ENCODE results near the gene BRCA2.

The BRCA2 gene, protein sequence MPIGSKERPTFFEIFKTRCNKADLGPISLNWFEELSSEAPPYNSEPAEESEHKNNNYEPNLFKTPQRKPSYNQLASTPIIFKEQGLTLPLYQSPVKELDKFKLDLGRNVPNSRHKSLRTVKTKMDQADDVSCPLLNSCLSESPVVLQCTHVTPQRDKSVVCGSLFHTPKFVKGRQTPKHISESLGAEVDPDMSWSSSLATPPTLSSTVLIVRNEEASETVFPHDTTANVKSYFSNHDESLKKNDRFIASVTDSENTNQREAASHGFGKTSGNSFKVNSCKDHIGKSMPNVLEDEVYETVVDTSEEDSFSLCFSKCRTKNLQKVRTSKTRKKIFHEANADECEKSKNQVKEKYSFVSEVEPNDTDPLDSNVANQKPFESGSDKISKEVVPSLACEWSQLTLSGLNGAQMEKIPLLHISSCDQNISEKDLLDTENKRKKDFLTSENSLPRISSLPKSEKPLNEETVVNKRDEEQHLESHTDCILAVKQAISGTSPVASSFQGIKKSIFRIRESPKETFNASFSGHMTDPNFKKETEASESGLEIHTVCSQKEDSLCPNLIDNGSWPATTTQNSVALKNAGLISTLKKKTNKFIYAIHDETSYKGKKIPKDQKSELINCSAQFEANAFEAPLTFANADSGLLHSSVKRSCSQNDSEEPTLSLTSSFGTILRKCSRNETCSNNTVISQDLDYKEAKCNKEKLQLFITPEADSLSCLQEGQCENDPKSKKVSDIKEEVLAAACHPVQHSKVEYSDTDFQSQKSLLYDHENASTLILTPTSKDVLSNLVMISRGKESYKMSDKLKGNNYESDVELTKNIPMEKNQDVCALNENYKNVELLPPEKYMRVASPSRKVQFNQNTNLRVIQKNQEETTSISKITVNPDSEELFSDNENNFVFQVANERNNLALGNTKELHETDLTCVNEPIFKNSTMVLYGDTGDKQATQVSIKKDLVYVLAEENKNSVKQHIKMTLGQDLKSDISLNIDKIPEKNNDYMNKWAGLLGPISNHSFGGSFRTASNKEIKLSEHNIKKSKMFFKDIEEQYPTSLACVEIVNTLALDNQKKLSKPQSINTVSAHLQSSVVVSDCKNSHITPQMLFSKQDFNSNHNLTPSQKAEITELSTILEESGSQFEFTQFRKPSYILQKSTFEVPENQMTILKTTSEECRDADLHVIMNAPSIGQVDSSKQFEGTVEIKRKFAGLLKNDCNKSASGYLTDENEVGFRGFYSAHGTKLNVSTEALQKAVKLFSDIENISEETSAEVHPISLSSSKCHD (N-terminal part only)

DNA sequence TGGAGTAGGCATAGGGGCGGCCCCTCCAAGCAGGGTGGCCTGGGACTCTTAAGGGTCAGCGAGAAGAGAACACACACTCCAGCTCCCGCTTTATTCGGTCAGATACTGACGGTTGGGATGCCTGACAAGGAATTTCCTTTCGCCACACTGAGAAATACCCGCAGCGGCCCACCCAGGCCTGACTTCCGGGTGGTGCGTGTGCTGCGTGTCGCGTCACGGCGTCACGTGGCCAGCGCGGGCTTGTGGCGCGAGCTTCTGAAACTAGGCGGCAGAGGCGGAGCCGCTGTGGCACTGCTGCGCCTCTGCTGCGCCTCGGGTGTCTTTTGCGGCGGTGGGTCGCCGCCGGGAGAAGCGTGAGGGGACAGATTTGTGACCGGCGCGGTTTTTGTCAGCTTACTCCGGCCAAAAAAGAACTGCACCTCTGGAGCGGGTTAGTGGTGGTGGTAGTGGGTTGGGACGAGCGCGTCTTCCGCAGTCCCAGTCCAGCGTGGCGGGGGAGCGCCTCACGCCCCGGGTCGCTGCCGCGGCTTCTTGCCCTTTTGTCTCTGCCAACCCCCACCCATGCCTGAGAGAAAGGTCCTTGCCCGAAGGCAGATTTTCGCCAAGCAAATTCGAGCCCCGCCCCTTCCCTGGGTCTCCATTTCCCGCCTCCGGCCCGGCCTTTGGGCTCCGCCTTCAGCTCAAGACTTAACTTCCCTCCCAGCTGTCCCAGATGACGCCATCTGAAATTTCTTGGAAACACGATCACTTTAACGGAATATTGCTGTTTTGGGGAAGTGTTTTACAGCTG, at the start of gene BRCA2, which contains the start of gene ZAR1L:
Gene BRCA2 (plus strand): TSS at position 271 of the 790 bp plus-strand sequence. CDS start 953 bp downstream, outside the sequence.
Gene ZAR1L (minus strand): TSS at position 126 of the 790 bp plus-strand sequence. CDS start 3,438 bp downstream, outside the sequence.
- FAIRE-seq: peak; percentile 27
- TF ChIP-seq POLR2A (IDR thresholded peaks at IDR 0.05; ENCODE audit: low read depth, low read length): peak; percentile 84
- peak; percentile 68 for DNase-seq (ENCODE audit: insufficient read length, low spot score)

DNA sequence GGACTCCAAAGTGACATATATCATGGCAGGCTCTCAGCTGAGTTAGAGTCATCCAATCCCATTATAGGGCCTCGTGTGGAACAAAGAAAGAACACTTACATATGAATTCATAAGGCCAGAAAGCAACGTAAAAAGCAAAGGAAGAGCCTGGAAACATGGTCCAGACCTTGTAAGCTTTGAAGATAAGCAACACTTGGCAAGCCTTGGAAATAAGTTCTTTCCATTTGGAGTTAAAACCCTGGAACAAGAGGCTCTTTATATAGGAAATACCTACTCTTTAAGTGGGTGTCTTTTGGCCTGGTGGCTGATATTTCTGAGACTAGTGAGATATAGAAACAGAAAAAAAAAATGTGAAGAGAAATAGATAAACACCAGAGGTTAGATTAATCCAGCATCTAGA, 49.6 kb upstream of the BRCA2 start:
- no peak for TF ChIP-seq POLR2A (IDR thresholded peaks at IDR 0.05; ENCODE audit: low read depth, low read length)
- FAIRE-seq: no peak
- DNase-seq (ENCODE audit: insufficient read length, low spot score): no peak

DNA sequence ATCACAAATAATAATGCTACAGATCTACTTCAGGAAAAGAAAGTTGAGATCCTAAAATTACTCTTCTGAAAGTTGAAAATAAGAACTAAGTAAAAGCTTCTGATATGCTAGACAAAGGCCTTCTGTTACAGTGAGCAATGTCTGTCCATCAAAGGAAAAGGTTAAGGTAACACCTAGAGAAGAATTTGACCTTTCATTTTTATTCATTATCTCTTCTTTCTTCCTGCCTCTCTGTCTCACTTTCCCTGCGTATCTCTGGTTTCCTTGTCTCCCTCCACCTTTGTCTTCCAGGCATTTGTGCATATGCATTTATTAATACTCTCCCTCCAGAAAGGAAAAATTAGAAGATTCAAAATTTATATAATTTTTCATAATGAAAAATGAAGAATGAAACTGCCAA, 49.2 kb upstream of the BRCA2 start:
- TF ChIP-seq POLR2A (IDR thresholded peaks at IDR 0.05; ENCODE audit: low read depth, low read length): no peak
- FAIRE-seq: no peak
- DNase-seq (ENCODE audit: insufficient read length, low spot score): no peak

DNA sequence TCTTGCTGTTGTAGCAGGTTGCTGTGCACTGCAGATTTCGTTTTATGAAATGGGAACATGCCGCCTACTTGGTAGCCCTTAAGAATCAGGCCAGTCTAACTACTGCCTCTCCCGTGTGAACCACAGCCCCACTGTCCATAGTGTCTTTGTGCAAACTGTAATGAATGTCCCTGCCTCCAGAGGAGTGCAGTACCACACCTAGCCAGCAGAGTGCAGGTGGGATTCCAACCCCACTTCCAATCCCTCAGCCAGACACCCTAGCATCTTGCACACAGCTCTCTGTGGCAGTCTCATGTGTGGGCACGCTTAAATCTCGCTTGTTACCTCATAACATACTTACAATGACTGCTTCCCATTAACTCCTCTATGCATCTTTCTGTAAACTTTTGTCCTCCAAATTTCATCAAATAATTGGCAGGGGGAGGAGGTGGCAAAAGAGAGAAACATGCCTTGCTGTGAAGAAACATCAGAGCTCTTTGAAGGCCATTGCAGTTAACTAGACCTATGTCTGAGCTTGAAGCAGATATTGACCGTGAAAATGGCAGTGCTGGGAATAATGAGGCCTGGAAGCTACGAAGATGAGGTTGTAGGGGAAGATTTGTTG, 47.4 kb upstream of the BRCA2 start:
- DNase-seq (ENCODE audit: insufficient read length, low spot score) (no peak), FAIRE-seq (no peak)
- TF ChIP-seq POLR2A (IDR thresholded peaks at IDR 0.05; ENCODE audit: low read depth, low read length): no peak

DNA sequence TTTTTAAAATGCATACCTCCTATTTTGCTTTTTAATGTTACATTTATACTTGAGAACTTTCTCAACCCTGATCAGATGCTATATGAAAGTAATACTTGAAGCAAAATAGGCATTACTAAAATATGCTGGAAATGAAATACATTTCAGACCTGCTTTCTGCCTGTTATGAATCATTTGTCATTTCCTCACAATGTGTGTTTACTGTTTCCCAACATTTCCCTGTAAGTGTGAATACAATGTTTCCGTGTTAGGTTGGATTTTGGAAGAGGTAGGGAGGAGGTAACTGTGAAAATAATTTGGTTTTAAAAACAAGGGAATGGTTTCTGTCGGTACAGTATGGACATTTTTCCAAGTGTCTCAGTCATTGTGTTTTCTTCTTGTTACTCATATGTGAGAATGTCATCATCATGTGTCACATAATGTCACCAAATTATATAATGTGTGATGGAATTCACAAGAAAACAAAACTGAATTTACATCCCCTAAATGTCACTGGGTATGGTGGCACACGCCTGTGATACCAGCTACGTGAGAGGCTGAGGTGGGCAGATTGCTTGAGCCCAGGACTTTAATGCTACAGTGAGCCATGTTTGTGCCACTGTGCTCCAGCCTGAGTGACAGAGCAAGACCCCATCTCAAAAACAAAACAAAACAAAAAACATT, 43.2 kb upstream of the BRCA2 start:
- no peak for FAIRE-seq
- TF ChIP-seq POLR2A (IDR thresholded peaks at IDR 0.05; ENCODE audit: low read depth, low read length): no peak
- DNase-seq (ENCODE audit: insufficient read length, low spot score): no peak

DNA sequence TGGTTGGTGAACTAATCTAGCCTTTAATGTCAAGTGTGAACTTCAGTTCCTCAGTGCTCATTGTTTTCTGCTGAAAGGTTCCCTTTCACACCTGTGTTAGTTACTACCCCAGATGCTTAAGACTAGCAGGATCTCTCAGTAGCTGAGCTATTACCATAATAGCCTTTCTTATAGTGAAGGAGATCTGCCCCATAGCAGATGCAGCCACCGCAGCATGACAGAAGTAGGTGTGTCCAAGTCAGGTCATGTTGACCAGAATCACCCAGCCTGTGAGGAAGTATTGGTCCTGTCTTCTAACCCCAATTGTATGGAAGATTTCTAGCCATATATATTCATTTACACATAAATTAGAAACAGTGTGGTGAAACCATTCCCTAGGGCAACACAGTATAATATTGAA, 37.5 kb upstream of the BRCA2 start:
- no peak for FAIRE-seq
- DNase-seq (ENCODE audit: insufficient read length, low spot score): no peak
- TF ChIP-seq POLR2A (IDR thresholded peaks at IDR 0.05; ENCODE audit: low read depth, low read length): no peak

DNA sequence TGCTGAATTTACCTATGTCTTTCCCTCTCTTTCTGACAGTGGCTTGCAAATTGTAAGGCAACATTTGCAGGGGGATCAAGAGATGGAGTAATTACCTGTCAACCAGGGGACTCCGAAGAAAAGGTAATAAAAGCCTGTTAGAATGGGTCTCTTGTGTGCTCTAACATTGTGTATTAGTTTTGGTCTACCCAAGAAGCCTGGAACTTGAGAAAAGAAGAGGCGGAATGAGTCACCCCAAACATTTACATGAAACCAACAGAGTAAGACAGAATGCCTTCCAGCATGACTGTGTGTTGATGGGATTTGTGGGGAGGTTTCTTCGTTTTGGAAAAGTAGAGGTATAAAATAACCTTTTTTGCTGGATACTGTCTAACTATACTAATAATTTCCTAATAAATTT, 36.9 kb upstream of the BRCA2 start:
- no peak for DNase-seq (ENCODE audit: insufficient read length, low spot score)
- FAIRE-seq: no peak
- TF ChIP-seq POLR2A (IDR thresholded peaks at IDR 0.05; ENCODE audit: low read depth, low read length): no peak

DNA sequence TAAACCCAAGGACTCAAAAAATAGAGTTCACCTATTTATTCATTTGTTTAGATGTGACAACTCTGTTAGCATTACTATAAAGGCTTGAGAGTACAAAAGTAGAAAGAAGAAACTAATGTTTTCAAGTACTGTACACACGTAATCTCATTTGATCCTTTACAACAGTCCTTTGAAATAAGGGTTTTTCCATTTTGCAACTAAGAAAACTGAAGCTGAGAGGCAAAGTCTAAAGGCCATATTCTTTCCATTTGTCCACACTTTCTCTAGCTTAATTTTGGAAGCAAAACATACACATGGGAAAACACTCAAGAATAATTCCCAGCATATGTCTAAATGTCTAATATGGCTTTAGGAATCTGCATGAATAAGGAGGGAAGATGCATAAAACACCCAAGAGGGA, 34.2 kb upstream of the BRCA2 start:
- no peak for DNase-seq (ENCODE audit: insufficient read length, low spot score)
- TF ChIP-seq POLR2A (IDR thresholded peaks at IDR 0.05; ENCODE audit: low read depth, low read length): no peak
- no peak for FAIRE-seq

DNA sequence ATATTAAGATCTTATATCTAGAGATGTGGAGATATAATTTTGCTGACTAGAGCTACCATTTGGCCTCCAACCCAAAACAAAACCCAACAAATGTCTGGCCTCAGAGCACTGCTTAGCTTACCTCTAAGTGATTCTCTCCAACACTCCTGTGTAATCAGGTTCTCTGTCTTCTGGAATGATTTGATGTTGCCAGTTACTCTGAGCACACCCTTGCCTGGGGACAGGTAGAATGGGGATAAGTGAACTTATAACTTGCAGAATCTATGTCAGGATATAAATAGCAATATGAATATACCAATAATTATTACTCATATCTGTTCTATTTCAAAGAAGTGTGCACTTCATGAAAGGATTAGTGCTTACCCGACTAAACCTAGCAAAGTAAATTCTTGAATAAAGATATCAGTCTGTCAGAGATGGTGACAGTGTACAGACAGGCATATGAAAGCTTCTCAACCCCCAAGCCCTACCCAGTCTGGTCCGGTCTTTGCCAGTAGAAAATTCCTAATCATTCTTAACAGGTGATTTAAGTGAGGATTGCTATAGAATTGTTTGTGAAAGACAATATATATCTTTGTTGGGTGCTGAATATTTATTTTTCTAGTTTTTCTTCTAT, 33.1 kb upstream of the BRCA2 start:
- no peak for TF ChIP-seq POLR2A (IDR thresholded peaks at IDR 0.05; ENCODE audit: low read depth, low read length)
- FAIRE-seq: no peak
- no peak for DNase-seq (ENCODE audit: insufficient read length, low spot score)

DNA sequence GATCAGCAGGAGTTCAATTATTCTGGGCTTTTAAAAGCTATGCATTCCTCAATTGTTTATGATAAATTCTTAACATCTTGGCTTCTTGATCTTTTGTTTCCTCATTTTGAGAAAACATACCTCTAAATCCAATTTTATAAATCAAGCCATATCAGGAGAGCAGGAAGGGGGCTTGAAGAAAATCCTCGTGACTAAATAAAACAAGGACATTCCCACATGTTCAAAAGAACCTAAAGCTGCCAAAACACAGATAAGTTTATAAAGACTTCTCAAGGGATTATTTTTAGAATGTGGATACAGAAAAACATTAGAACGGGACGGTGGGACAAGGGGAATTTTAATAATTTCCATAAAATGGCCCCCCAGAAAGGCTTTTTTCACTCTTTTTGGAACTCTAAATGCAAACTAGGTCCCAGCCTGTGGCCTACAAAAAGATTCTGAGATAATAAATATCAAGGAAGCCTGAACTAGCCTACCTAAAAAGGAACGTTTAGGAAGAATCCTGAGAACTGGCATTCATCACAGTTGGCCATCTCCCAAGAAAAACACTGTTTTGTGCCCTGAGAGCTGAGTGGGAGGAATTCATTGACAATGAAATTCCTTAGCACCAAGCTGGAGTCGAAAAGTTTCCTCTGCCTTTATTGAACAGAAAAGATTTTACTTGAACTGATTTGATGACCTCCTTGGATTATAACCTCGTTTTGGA, 30.2 kb upstream of the BRCA2 start:
- TF ChIP-seq POLR2A (IDR thresholded peaks at IDR 0.05; ENCODE audit: low read depth, low read length): no peak
- FAIRE-seq (no peak), DNase-seq (ENCODE audit: insufficient read length, low spot score) (no peak)

DNA sequence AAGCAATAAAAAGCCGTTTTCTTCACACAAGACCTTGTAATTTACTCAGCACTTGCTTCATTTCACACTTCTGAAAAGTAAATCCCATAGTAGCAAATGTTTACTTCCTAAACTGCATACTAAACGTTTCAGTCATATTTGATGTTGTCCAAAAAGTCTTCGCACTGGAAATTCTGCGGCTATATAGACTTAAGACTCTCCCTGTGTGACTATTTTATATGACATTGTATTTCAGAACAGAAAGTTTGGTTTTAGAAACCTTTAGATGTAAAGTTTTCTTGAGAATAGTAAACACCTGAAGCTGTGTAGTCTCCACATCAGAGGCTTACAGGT, 29.7 kb upstream of the BRCA2 start:
- TF ChIP-seq POLR2A (IDR thresholded peaks at IDR 0.05; ENCODE audit: low read depth, low read length): no peak
- FAIRE-seq (no peak), DNase-seq (ENCODE audit: insufficient read length, low spot score) (no peak)

All from H54 (cell line).